Inflammatory macrophage treated with lipopolysaccharide for 4 hours (primary cell): ENCODE results near the gene ZNF860.
"Not testable (repeated sequence)": the region's sequence is repeated elsewhere in the genome, so short reads cannot be mapped to it uniquely, and the experiment has no call there.

Experiments used
- DNase-seq: peaks from one replicate; pipeline ENCODE4 v3.0.0-alpha.2; 2020

ZNF860 gene

GRCh38 chr3:31999907-32000439 lies 18.4 kb downstream of the ZNF860 start:
- DNase-seq: no peak

GRCh38 chr3:32000877-32001276 lies 19.3 kb downstream of the ZNF860 start:
- no peak for DNase-seq

- no peak for DNase-seq
Observed at GRCh38 chr3:32002561-32003368, 21.2 kb downstream of the ZNF860 start.

- DNase-seq: no peak
Observed at GRCh38 chr3:32003380-32003779, 21.8 kb downstream of the ZNF860 start.

GRCh38 chr3:32004113-32004765 lies 22.7 kb downstream of the ZNF860 start:
- DNase-seq: no peak

GRCh38 chr3:32009101-32009500 lies 27.6 kb downstream of the ZNF860 start:
- DNase-seq: no peak

- DNase-seq: no peak
Observed at GRCh38 chr3:32009957-32010356, 28.4 kb downstream of the ZNF860 start.

GRCh38 chr3:32010699-32011098 lies 29.1 kb downstream of the ZNF860 start:
- DNase-seq: not testable (repeated sequence)

- DNase-seq: not testable (repeated sequence)
Observed at GRCh38 chr3:32015638-32016037, 34.1 kb downstream of the ZNF860 start.

- DNase-seq: no peak
Observed at GRCh38 chr3:32017286-32017685, 35.7 kb downstream of the ZNF860 start.

GRCh38 chr3:32018757-32019564 lies 37.4 kb downstream of the ZNF860 start:
- peak; percentile 61 for DNase-seq

GRCh38 chr3:32021155-32021554 lies 39.6 kb downstream of the ZNF860 start:
- no peak for DNase-seq

- DNase-seq: no peak
Observed at GRCh38 chr3:32021748-32022147, 40.2 kb downstream of the ZNF860 start.

- no peak for DNase-seq
Observed at GRCh38 chr3:32022947-32023346, 41.4 kb downstream of the ZNF860 start.

- peak; percentile 6 for DNase-seq
Observed at GRCh38 chr3:32026593-32026992, 45.0 kb downstream of the ZNF860 start.

GRCh38 chr3:32037932-32038267 lies 56.4 kb downstream of the ZNF860 start:
- DNase-seq: no peak

- DNase-seq: no peak
Observed at GRCh38 chr3:32041316-32041715, 59.8 kb downstream of the ZNF860 start.
